ENCODE results near the gene SPEM3.

SPEM3 gene

GRCh38 chr17:7403977-7404736, 24.5 kb upstream of the SPEM3 start, which contains the start of gene TMEM256:
TMEM256 (minus strand) TSS chr17:7404097; CDS start chr17:7404084, 13 bp downstream.
- peak; percentile 99 for DNase-seq

- no peak for DNase-seq
These were observed 23.8 kb upstream of the SPEM3 start for GRCh38 chr17:7404737-7405349.

GRCh38 chr17:7405350-7406234, 23.1 kb upstream of the SPEM3 start:
- no peak for DNase-seq

- DNase-seq: no peak
These were observed 22.3 kb upstream of the SPEM3 start for GRCh38 chr17:7406235-7406825.

GRCh38 chr17:7407082-7407481, 21.6 kb upstream of the SPEM3 start:
- no peak for DNase-seq

GRCh38 chr17:7407485-7408251, 21.0 kb upstream of the SPEM3 start, which contains the start of gene NLGN2:
NLGN2 (plus strand) TSS chr17:7407845; CDS start chr17:7408256, 411 bp downstream.
- no peak for DNase-seq

- DNase-seq: no peak
These were observed 20.4 kb upstream of the SPEM3 start for GRCh38 chr17:7408252-7408727.

- DNase-seq: no peak
These were observed 19.8 kb upstream of the SPEM3 start for GRCh38 chr17:7408863-7409262.

- no peak for DNase-seq
These were observed 18.9 kb upstream of the SPEM3 start for GRCh38 chr17:7409716-7410115.

GRCh38 chr17:7410634-7411426, 17.8 kb upstream of the SPEM3 start:
- DNase-seq: no peak

GRCh38 chr17:7411427-7411750, 17.3 kb upstream of the SPEM3 start:
- no peak for DNase-seq

- no peak for DNase-seq
These were observed 15.2 kb upstream of the SPEM3 start for GRCh38 chr17:7413346-7413985.

- no peak for DNase-seq
These were observed 13.8 kb upstream of the SPEM3 start for GRCh38 chr17:7414837-7415236.

GRCh38 chr17:7415784-7416183, 12.9 kb upstream of the SPEM3 start:
- no peak for DNase-seq

GRCh38 chr17:7416323-7416722, 12.3 kb upstream of the SPEM3 start:
- no peak for DNase-seq

- DNase-seq: no peak
These were observed 11.5 kb upstream of the SPEM3 start for GRCh38 chr17:7417056-7417655.

GRCh38 chr17:7418472-7419152, 10.0 kb upstream of the SPEM3 start:
- DNase-seq: no peak

GRCh38 chr17:7419819-7420610, 8.6 kb upstream of the SPEM3 start, which contains the start of gene SPEM1:
SPEM1 (plus strand) TSS chr17:7420324; CDS start chr17:7420385, 61 bp downstream.
- DNase-seq: no peak

- DNase-seq: no peak
These were observed 7.5 kb upstream of the SPEM3 start for GRCh38 chr17:7421186-7421585.
